ENCODE results near the gene RXFP4.
A peak's percentile ranks its signal among the peaks of the same experiment; 100 is the strongest.
"Not testable (repeated sequence)": the region's sequence is repeated elsewhere in the genome, so short reads cannot be mapped to it uniquely, and the experiment has no call there.

The RXFP4 gene

GRCh38 chr1:155940993-155941844 lies at the start of gene RXFP4:
Gene RXFP4 (plus strand): TSS chr1:155941638. CDS start chr1:155941710, 72 bp downstream.
- DNase-seq, result no peak

GRCh38 chr1:155892796-155893195 lies 48.6 kb upstream of the RXFP4 start:
- DNase-seq, result no peak

- no peak for DNase-seq
These were observed 47.9 kb upstream of the RXFP4 start for GRCh38 chr1:155893389-155894142.

- not testable (repeated sequence) for DNase-seq
These were observed 45.8 kb upstream of the RXFP4 start for GRCh38 chr1:155895617-155896016.

GRCh38 chr1:155896476-155896875 lies 45.0 kb upstream of the RXFP4 start:
- DNase-seq, result not testable (repeated sequence)

GRCh38 chr1:155897746-155898145 lies 43.7 kb upstream of the RXFP4 start:
- no peak for DNase-seq

- DNase-seq, result no peak
These were observed 42.5 kb upstream of the RXFP4 start for GRCh38 chr1:155898888-155899287.

- no peak for DNase-seq
These were observed 41.8 kb upstream of the RXFP4 start for GRCh38 chr1:155899683-155900082.

- no peak for DNase-seq
These were observed 41.3 kb upstream of the RXFP4 start for GRCh38 chr1:155900161-155900560.

- no peak for DNase-seq
These were observed 37.2 kb upstream of the RXFP4 start for GRCh38 chr1:155904261-155904660.

- no peak for DNase-seq
These were observed 31.5 kb upstream of the RXFP4 start for GRCh38 chr1:155909894-155910293.

- DNase-seq, result peak; percentile 51
These were observed 30.8 kb upstream of the RXFP4 start for GRCh38 chr1:155910621-155911121.

- peak; percentile 73 for DNase-seq
These were observed 30.0 kb upstream of the RXFP4 start, which contains the start of gene RIT1 for GRCh38 chr1:155911156-155912055. Gene RIT1 (minus strand): TSS chr1:155911349. CDS start chr1:155910761, 588 bp downstream.

GRCh38 chr1:155912056-155912536 lies 29.3 kb upstream of the RXFP4 start:
- DNase-seq, result no peak

- DNase-seq, result no peak
These were observed 27.3 kb upstream of the RXFP4 start for GRCh38 chr1:155913969-155914757.

GRCh38 chr1:155918660-155919059 lies 22.8 kb upstream of the RXFP4 start:
- DNase-seq, result no peak

GRCh38 chr1:155919801-155920200 lies 21.6 kb upstream of the RXFP4 start:
- DNase-seq, result no peak

- DNase-seq, result no peak
These were observed 20.7 kb upstream of the RXFP4 start for GRCh38 chr1:155920717-155921116.

- no peak for DNase-seq
These were observed 15.9 kb upstream of the RXFP4 start for GRCh38 chr1:155925506-155925905.

GRCh38 chr1:155929057-155929456 lies 12.4 kb upstream of the RXFP4 start:
- DNase-seq, result no peak

GRCh38 chr1:155930725-155931124 lies 10.7 kb upstream of the RXFP4 start:
- DNase-seq, result not testable (repeated sequence)
